Lower leg skin (tissue), 4 donors: ENCODE results near the gene DBP. TPM values are rescaled to one million over a fixed set of nuclear protein-coding genes. Genes with fewer than 3 reads are reported as not detected.
"Not testable (repeated sequence)": the region's sequence is repeated elsewhere in the genome, so short reads cannot be mapped to it uniquely, and the experiment has no call there.

Source experiments
- DNase-seq, 2 donors: peaks; one replicate each; pipeline ENCODE4 v3.0.0-alpha.2; 2019; ENCODE audit warnings: low spot score in 2 of 2
- H3K4me3 ChIP-seq: fragments of 200-600 bp; sonication (generic); 2 replicates; pipeline ENCODE4 v1.5.1; 2017; ENCODE audit warnings: mild to moderate bottlenecking, low read depth; ENCODE audit not compliant: poor library complexity, severe bottlenecking
- POLR2A ChIP-seq, 2 donors: fragments of 450-650 bp; IDR thresholded peaks; one replicate each; pipeline ENCODE4 v1.6.1; 2016 to 2017; ENCODE audit warnings: antibody characterized with exemption in 2 of 2, mild to moderate bottlenecking in 1 of 2, moderate library complexity in 1 of 2
- WGBS, 2 donors: methylation state at CpG; one replicate each; pipeline ENCODE4 v1.1.5; 2018; 5-methylcytosine and 5-hydroxymethylcytosine counted together
- intact Hi-C: fragments of 100-400 bp; cut with DNase I; formaldehyde crosslinking; loops from one replicate; pipeline ENCODE4 v1.15.0; 2023; ENCODE audit warnings: low total_unique reads
- total RNA-seq, 4 donors: library from RNA; depleted of rRNA; stranded (reverse); fragments of >200 nt; gene quantifications; one replicate each; pipeline ENCODE4 v1.1.0, GENCODE V29; 2016
- TF ChIP-seq, protein P1 (sequence below), 3 donors: fragments of 450-650 bp; IDR thresholded peaks; one replicate each; pipeline ENCODE4 v1.5.1; 2016; ENCODE audit warnings: antibody characterized with exemption in 3 of 3, mild to moderate bottlenecking in 3 of 3, moderate library complexity in 2 of 3

DBP gene
- total RNA-seq, 4 donors from 2014 or later = 21.1 to 41.6 (median 24.8) TPM

- DNase-seq = no peak
- intact Hi-C loops = no loop called here
- TF ChIP-seq, protein P1, sequence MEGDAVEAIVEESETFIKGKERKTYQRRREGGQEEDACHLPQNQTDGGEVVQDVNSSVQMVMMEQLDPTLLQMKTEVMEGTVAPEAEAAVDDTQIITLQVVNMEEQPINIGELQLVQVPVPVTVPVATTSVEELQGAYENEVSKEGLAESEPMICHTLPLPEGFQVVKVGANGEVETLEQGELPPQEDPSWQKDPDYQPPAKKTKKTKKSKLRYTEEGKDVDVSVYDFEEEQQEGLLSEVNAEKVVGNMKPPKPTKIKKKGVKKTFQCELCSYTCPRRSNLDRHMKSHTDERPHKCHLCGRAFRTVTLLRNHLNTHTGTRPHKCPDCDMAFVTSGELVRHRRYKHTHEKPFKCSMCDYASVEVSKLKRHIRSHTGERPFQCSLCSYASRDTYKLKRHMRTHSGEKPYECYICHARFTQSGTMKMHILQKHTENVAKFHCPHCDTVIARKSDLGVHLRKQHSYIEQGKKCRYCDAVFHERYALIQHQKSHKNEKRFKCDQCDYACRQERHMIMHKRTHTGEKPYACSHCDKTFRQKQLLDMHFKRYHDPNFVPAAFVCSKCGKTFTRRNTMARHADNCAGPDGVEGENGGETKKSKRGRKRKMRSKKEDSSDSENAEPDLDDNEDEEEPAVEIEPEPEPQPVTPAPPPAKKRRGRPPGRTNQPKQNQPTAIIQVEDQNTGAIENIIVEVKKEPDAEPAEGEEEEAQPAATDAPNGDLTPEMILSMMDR (IDR thresholded peaks at IDR 0.05) = no peak
- no peak for TF ChIP-seq POLR2A (IDR thresholded peaks at IDR 0.05)
- no peak overlapping the region for H3K4me3 ChIP-seq
- WGBS, 2 donors = 95 to 96% methylated on average over 38 to 41 of the region's 50 CpGs
Observed at GRCh38 chr19:48661711-48662090, 24.5 kb upstream of the DBP start.

DNA sequence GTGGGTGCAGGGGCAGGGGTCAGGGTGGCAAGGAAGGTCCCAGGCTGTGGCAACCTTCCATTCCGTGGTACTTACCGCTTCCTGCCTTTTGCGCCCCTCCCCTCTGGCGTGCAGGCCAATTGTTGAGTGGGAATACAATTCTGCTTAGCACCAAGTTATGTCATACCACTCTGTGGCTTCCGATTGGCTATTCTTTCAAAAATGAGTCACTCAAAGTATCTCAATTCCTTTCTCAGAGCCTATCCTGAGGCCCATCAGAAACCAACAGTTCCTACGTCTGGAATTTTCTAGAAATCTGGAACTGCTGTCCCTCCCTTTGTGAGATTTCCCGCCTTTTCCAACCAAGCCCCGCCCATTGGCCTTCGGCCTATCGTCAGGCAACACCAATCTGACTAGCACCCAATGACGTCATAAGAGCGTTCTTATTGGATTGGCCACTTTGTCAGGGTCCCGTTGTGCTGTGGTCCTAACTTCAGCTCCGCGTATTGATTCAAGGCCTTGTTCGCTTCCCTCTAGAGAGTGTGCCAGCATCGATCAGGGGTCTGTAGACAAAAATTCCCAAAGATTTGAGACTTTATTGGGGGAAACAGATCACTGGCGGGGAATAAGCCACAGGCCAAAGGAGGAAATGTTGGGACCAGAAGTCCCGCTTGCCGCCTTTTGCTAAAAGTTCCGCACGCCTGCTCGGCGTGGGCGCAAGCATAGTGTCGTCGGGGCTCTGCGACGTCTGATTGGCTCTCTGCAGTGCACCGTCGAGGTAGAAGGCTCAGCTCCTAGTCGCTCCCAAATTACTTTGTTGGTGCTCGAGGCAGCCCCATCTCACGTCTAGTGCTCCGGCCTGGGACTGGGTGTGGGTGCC is 23.9 kb upstream of the DBP start:
- intact Hi-C loops = no loop called here
- no peak for TF ChIP-seq POLR2A (IDR thresholded peaks at IDR 0.05)
- TF ChIP-seq, protein P1 (IDR thresholded peaks at IDR 0.05) = no peak
- no peak overlapping the region for H3K4me3 ChIP-seq
- peak; percentile 80 to 94 for DNase-seq
- 61 to 66% methylated on average over 35 of the region's 35 CpGs for WGBS, 2 donors

DNA sequence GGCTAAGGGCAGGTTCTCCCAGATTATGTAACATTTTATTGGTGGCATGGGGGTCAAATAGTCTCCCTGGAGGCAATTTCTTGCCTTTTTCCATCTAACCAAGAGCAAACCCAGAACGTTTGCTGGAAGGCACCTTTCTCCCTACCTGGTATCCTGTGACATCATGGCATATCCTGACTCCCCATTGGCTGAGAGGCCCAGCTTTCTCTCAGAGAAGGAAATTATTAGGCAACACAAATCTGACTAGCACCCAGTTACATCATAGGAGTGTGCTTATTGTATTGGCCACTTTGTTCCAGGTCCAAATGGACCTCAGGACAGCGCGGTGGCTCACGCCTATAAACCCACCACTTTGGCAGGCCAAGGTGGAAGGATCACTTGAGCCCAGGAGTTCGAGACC is 22.6 kb upstream of the DBP start:
- intact Hi-C loops = no loop called here
- TF ChIP-seq POLR2A (IDR thresholded peaks at IDR 0.05) = no peak
- TF ChIP-seq, protein P1 (IDR thresholded peaks at IDR 0.05) = no peak
- H3K4me3 ChIP-seq = no peak overlapping the region
- no peak for DNase-seq
- WGBS, 2 donors = 78 to 80% methylated on average over 5 of the region's 5 CpGs

- no peak for DNase-seq
- TF ChIP-seq, protein P1 (IDR thresholded peaks at IDR 0.05) = no peak
- no peak for TF ChIP-seq POLR2A (IDR thresholded peaks at IDR 0.05)
- WGBS, 2 donors = 92 to 96% methylated on average over 6 of the region's 6 CpGs
- H3K4me3 ChIP-seq = no peak overlapping the region
- intact Hi-C loops = no loop called here
Observed at GRCh38 chr19:48658483-48658882, 21.3 kb upstream of the DBP start.

DNA sequence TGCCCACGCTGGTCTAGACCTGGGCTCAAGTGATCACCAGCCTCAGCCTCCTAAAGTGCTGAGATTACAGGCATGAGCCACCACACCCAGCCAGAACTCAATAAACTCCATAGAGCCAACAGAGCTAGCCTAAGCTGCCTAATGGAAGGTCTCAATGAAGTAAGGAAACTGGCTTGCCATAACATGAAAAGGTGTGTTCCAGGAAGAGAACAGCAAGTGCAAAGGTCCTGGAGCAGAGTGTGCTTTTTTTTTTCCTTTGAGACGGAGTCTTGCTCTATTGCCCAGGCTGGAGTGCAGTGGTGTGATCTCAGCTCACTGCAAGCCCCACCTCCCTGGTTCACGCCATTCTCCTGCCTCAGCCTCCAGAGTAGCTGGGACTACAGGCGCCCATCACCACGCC is 20.6 kb upstream of the DBP start:
- 92 to 93% methylated on average over 5 of the region's 5 CpGs for WGBS, 2 donors
- intact Hi-C loops, DNase-seq, H3K4me3 ChIP-seq: not testable (repeated sequence)

DNA sequence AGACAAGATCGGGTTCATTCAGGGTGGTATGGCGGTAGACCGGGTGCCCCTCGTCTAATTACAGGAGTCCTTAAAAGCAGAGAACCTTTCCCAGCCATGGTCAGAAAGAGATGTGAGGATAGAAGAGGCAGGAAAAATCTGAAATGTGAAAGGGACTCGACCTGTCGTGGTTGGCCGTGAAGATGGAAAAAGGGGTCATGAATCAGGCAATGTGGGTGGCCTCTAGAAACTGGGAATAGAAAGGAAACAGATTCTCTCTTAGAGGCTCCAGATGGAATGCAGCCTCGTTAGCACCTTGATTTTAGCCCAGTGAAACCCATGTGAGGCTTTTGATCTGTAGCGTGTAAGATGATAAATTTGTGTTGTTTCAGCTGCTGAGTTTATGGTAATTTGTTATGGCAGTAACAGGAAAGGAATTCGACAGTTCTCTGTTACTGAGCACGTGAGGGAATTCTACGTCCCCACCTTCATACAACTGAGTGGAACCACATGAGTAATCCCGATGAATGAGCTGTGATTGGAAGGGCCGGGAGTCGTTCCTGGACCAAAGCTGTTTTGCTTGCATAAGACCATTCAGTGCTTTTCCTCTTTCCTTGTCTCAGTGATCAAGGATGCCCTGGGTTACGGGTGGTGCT is 19.8 kb upstream of the DBP start:
- no peak overlapping the region for H3K4me3 ChIP-seq
- TF ChIP-seq POLR2A (IDR thresholded peaks at IDR 0.05) = no peak
- TF ChIP-seq, protein P1 (IDR thresholded peaks at IDR 0.05) = no peak
- intact Hi-C loops = no loop called here
- DNase-seq = peak in 1 of 2 donors; percentile 34
- 41 to 50% methylated on average over 16 of the region's 16 CpGs for WGBS, 2 donors
